ENCODE data around the gene CEMIP. TPM values are rescaled to one million over a fixed set of nuclear protein-coding genes. Genes with fewer than 3 reads are reported as not detected.

Gene CEMIP
- total RNA-seq, 1 donor from 2014 or later, result 5.3 TPM

- Histone ChIP-seq H3K4me3 (ENCODE audit: low read depth, low read length) (no peak overlapping the region), H3K27me3 (ENCODE audit: control insufficient read depth, insufficient read depth, low read length) (no peaks in the 10 kb centered on the region), H3K36me3 (ENCODE audit: control insufficient read depth, insufficient read depth, low read length) (no peaks in the 10 kb centered on the region)
- DNase-seq (ENCODE audit: low read depth) (no peak), FAIRE-seq (peak; percentile 89)
- no peak for TF ChIP-seq CTCF (IDR thresholded peaks at IDR 0.05; ENCODE audit: insufficient read depth, low read length, severe bottlenecking)
These were observed 100.9 kb downstream of the CEMIP start for GRCh38 chr15:80880086-80880485.

- H3K4me3 ChIP-seq (ENCODE audit: low read depth, low read length), result no peak overlapping the region
- no peak for DNase-seq (ENCODE audit: low read depth)
- TF ChIP-seq CTCF (IDR thresholded peaks at IDR 0.05; ENCODE audit: insufficient read depth, low read length, severe bottlenecking), result no peak
- H3K27me3 ChIP-seq (ENCODE audit: control insufficient read depth, insufficient read depth, low read length), result no peaks in the 10 kb centered on the region
- peak; percentile 68 for FAIRE-seq
- no peaks in the 10 kb centered on the region for H3K36me3 ChIP-seq (ENCODE audit: control insufficient read depth, insufficient read depth, low read length)
These were observed 104.5 kb downstream of the CEMIP start for GRCh38 chr15:80883641-80884040.

- TF ChIP-seq CTCF (IDR thresholded peaks at IDR 0.05; ENCODE audit: insufficient read depth, low read length, severe bottlenecking), result no peak
- peak; percentile 40 for FAIRE-seq
- no peak for DNase-seq (ENCODE audit: low read depth)
- Histone ChIP-seq H3K36me3 (ENCODE audit: control insufficient read depth, insufficient read depth, low read length) (no peaks in the 10 kb centered on the region), H3K4me3 (ENCODE audit: low read depth, low read length) (no peak overlapping the region), H3K27me3 (ENCODE audit: control insufficient read depth, insufficient read depth, low read length) (no peaks in the 10 kb centered on the region)
These were observed 105.9 kb downstream of the CEMIP start for GRCh38 chr15:80885016-80885579.

- Histone ChIP-seq H3K36me3 (ENCODE audit: control insufficient read depth, insufficient read depth, low read length) (no peaks in the 10 kb centered on the region), H3K4me3 (ENCODE audit: low read depth, low read length) (no peak overlapping the region), H3K27me3 (ENCODE audit: control insufficient read depth, insufficient read depth, low read length) (no peaks in the 10 kb centered on the region)
- no peak for TF ChIP-seq CTCF (IDR thresholded peaks at IDR 0.05; ENCODE audit: insufficient read depth, low read length, severe bottlenecking)
- DNase-seq (ENCODE audit: low read depth) (peak; percentile 20), FAIRE-seq (no peak)
These were observed 108.0 kb downstream of the CEMIP start for GRCh38 chr15:80887148-80887547.

- H3K4me3 ChIP-seq (ENCODE audit: low read depth, low read length), result no peak overlapping the region
- DNase-seq (ENCODE audit: low read depth) (no peak), FAIRE-seq (no peak)
- H3K27me3 ChIP-seq (ENCODE audit: control insufficient read depth, insufficient read depth, low read length), result no peaks in the 10 kb centered on the region
- H3K36me3 ChIP-seq (ENCODE audit: control insufficient read depth, insufficient read depth, low read length), result no peaks in the 10 kb centered on the region
- no peak for TF ChIP-seq CTCF (IDR thresholded peaks at IDR 0.05; ENCODE audit: insufficient read depth, low read length, severe bottlenecking)
These were observed 109.7 kb downstream of the CEMIP start for GRCh38 chr15:80888846-80889245.

GRCh38 chr15:80890341-80891005 lies 111.3 kb downstream of the CEMIP start:
- Histone ChIP-seq H3K27me3 (ENCODE audit: control insufficient read depth, insufficient read depth, low read length) (no peaks in the 10 kb centered on the region), H3K36me3 (ENCODE audit: control insufficient read depth, insufficient read depth, low read length) (no peaks in the 10 kb centered on the region), H3K4me3 (ENCODE audit: low read depth, low read length) (no peak overlapping the region)
- TF ChIP-seq CTCF (IDR thresholded peaks at IDR 0.05; ENCODE audit: insufficient read depth, low read length, severe bottlenecking), result no peak
- FAIRE-seq (no peak), DNase-seq (ENCODE audit: low read depth) (no peak)

Measured in bronchial epithelial cell (primary cell).